ENCODE data around the gene NSUN3. TPM values are rescaled to one million over a fixed set of nuclear protein-coding genes. Genes with fewer than 3 reads are reported as not detected.

NSUN3 gene
- total and polyA plus RNA-seq, 2 of the 4 experiments (the other 2 are of a cell fraction), result 4.9 to 6.8 TPM

- dilution Hi-C loops (cut with HindIII; ENCODE audit: low sequenced_read_pairs, unreplicated experiment) (no loop called here), intact Hi-C loops (cut with micrococcal nuclease) (no loop called here), in situ Hi-C loops (cut with MboI; ENCODE audit: low sequenced_read_pairs) (no loop called here)
- no peak overlapping the region for H2AK5ac ChIP-seq (ENCODE audit: low read depth, low read length)
- H2AFZ ChIP-seq (replicated peaks; ENCODE audit: low read length, poor library complexity), result no peak overlapping the region
- H3K79me1 ChIP-seq (ENCODE audit: low read depth in 1 of 2, low read length in 2 of 2), result no peaks in the 10 kb centered on the region
- no peak overlapping the region for H4K91ac ChIP-seq (ENCODE audit: insufficient read depth, low read depth, low read length)
- H3K9me3 ChIP-seq (ENCODE audit: control insufficient read depth, insufficient read depth, low read length), result no peaks in the 10 kb centered on the region
- H4K8ac ChIP-seq (ENCODE audit: low read depth in 2 of 2, low read length in 2 of 2), result no peak overlapping the region
- POLR2A ChIA-PET (ENCODE audit: unreplicated experiment), result no interaction called here
- TF ChIP-seq BHLHE40 (IDR thresholded peaks at IDR 0.05; ENCODE audit: low read depth, low read length), result no peak
- TF ChIP-seq FOS (IDR thresholded peaks at IDR 0.05; ENCODE audit: low read depth, low read length), result no peak
- no peak for TF ChIP-seq CEBPB (IDR thresholded peaks at IDR 0.05; ENCODE audit: low read depth, low read length)
- TF ChIP-seq RCOR1 (IDR thresholded peaks at IDR 0.05; ENCODE audit: insufficient replicate concordance, low read length), result no peak
- H2BK20ac ChIP-seq (ENCODE audit: low read depth, low read length), result no peak overlapping the region
- no peaks in the 10 kb centered on the region for H3K4me1 ChIP-seq (ENCODE audit: control insufficient read depth, insufficient read depth, low read length)
- H3K36me3 ChIP-seq (ENCODE audit: control insufficient read depth, insufficient read depth, low read length), result no peaks in the 10 kb centered on the region
- no peak overlapping the region for H3K23ac ChIP-seq (ENCODE audit: low read depth, low read length)
- H3K4me3 ChIP-seq (ENCODE audit: insufficient read depth, low read depth, low read length), result no peak overlapping the region
- no peak for DNase-seq
- H3K9ac ChIP-seq (ENCODE audit: low read depth, low read length), result no peak overlapping the region
- H3K14ac ChIP-seq (replicated peaks; ENCODE audit: low read depth, low read length), result no peak overlapping the region
- no peak overlapping the region for H4K5ac ChIP-seq (ENCODE audit: low read depth, low read length)
- no peak overlapping the region for H3K4ac ChIP-seq (ENCODE audit: low read depth, low read length)
- CTCF ChIA-PET, result interaction anchor here (1.3 kb wide), 1 partner anchor 12 kb away, joined by 5 read pairs; no protein-coding TSS in a partner anchor
- no peak overlapping the region for H3K18ac ChIP-seq (ENCODE audit: low read depth, low read length)
- no peaks in the 10 kb centered on the region for H3K27me3 ChIP-seq (ENCODE audit: control insufficient read depth, insufficient read depth, low read length)
- no peaks in the 10 kb centered on the region for H3K9me1 ChIP-seq (ENCODE audit: insufficient read depth, low read length)
- no peak overlapping the region for H2BK15ac ChIP-seq (ENCODE audit: low read depth, low read length)
- no peak overlapping the region for H2BK120ac ChIP-seq (ENCODE audit: low read depth, low read length)
- no peak overlapping the region for H3K27ac ChIP-seq (ENCODE audit: insufficient read depth, low read length)
- no peaks in the 10 kb centered on the region for H4K20me1 ChIP-seq (ENCODE audit: insufficient read depth, low read length)
- no peak overlapping the region for H3K4me2 ChIP-seq (ENCODE audit: low read depth, low read length)
- no peak overlapping the region for H3K56ac ChIP-seq (ENCODE audit: extremely low read depth, insufficient read depth, low read length)
- no TSS peak for BruUV-seq (replicated peaks)
- no CpG with 5 or more reads among the region's 1 CpG for whole genome bisulfite sequencing, 2 experiments (ENCODE audit: extremely low coverage in 2 of 2, insufficient read length in 1 of 2)
- no peak overlapping the region for H2AK9ac ChIP-seq (replicated peaks; ENCODE audit: low read depth, low read length, poor library complexity)
- ATAC-seq (ENCODE audit: low read depth), result no peak
- no peak overlapping the region for H2BK5ac ChIP-seq (ENCODE audit: low read depth, low read length, poor library complexity, severe bottlenecking)
Observed at GRCh38 chr3:94132777-94133176, 69.9 kb downstream of the NSUN3 start.
